ENCODE results near the gene FAM111B.

- TF ChIP-seq EZH2 (IDR thresholded peaks at IDR 0.05; ENCODE audit: borderline replicate concordance, low read depth, low read length, poor library complexity, severe bottlenecking): no peak
- TF ChIP-seq CTCF (conservative IDR thresholded peaks at IDR 0.05; ENCODE audit: low read depth, low read length): no peak
These were observed 57.0 kb downstream of the FAM111B start for GRCh38 chr11:59164028-59164427.

Measured in A673 (cell line).